MM.1S (cell line): ENCODE data around the gene MATN1.

ENCODE experiments used
- CTCF ChIP-seq: fragments of 300-600 bp; sonication (generic); IDR thresholded peaks from 2 replicates; pipeline ENCODE4 v1.5.1; 2016; ENCODE audit warnings: antibody characterized with exemption, low read length, mixed read lengths
- EZH2 ChIP-seq: fragments of 300-600 bp; sonication (generic); optimal IDR thresholded peaks from 2 replicates; pipeline ENCODE3; 2017; ENCODE audit warnings: low read depth, mild to moderate bottlenecking, antibody characterized with exemption, low read length, mixed read lengths

GRCh38 chr1:30710407-30710806 is 13.0 kb downstream of the MATN1 start:
- no peak for TF ChIP-seq CTCF
- no peak for TF ChIP-seq EZH2
